ENCODE results near the gene GABBR1.

DNA sequence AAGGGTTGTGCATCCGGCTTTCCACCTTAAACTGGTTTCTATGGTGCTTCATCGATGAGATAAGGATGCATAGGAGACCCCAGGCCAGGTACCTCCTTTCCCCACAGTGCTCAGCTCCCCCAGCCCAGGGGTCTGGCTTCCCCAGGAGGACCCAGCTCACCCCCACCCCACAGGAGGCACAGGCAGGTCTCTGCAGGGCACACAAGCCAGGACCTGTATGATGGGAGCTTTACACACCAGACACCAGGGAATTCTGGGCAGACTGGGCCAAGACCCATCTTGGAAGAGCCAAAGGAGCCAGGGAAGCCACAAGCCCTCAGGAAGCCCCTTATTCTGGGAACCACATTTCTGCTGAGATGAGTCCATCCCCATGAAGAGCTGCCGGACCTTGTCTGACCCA, 103.0 kb downstream of the GABBR1 start:
- no peak for TF ChIP-seq EZH2 (IDR thresholded peaks at IDR 0.05; ENCODE audit: borderline replicate concordance, insufficient read depth, low read depth, low read length, poor library complexity, severe bottlenecking)
- TF ChIP-seq, protein P1, sequence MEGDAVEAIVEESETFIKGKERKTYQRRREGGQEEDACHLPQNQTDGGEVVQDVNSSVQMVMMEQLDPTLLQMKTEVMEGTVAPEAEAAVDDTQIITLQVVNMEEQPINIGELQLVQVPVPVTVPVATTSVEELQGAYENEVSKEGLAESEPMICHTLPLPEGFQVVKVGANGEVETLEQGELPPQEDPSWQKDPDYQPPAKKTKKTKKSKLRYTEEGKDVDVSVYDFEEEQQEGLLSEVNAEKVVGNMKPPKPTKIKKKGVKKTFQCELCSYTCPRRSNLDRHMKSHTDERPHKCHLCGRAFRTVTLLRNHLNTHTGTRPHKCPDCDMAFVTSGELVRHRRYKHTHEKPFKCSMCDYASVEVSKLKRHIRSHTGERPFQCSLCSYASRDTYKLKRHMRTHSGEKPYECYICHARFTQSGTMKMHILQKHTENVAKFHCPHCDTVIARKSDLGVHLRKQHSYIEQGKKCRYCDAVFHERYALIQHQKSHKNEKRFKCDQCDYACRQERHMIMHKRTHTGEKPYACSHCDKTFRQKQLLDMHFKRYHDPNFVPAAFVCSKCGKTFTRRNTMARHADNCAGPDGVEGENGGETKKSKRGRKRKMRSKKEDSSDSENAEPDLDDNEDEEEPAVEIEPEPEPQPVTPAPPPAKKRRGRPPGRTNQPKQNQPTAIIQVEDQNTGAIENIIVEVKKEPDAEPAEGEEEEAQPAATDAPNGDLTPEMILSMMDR (IDR thresholded peaks at IDR 0.05): no peak
